NT2/D1 (cell line): Measurements from ENCODE around the gene IL1RAP.

Source experiments
- DNase-seq: peaks from one replicate; pipeline ENCODE4 v3.0.0-alpha.2; 2011; ENCODE audit warnings: low read depth, low spot score
- H3K27me3 ChIP-seq: 2 replicates; pipeline ENCODE4 v1.6.0; 2011; ENCODE audit warnings: mild to moderate bottlenecking; ENCODE audit not compliant: insufficient read length, insufficient read depth
- H3K36me3 ChIP-seq: 2 replicates; pipeline ENCODE4 v1.6.1; 2011; ENCODE audit warnings: mild to moderate bottlenecking, low read length, mixed read lengths; ENCODE audit not compliant: insufficient read depth, insufficient read length
- H3K4me1 ChIP-seq: 2 replicates; pipeline ENCODE4 v1.5.1; 2011; ENCODE audit not compliant: insufficient read depth, insufficient read length
- H3K4me3 ChIP-seq: 2 replicates; pipeline ENCODE4 v1.5.1; 2011; ENCODE audit warnings: low read depth; ENCODE audit not compliant: insufficient read length
- H3K9ac ChIP-seq: 2 replicates; pipeline ENCODE4 v1.6.0; 2011; ENCODE audit warnings: low read depth; ENCODE audit not compliant: insufficient read length
- H3K9me3 ChIP-seq: 2 replicates; pipeline ENCODE4 v1.5.1; 2011; ENCODE audit warnings: mild to moderate bottlenecking, low read length; ENCODE audit not compliant: insufficient read depth
- SUZ12 ChIP-seq: IDR thresholded peaks from 2 replicates; pipeline ENCODE4 v1.6.1; 2011; ENCODE audit not compliant: insufficient read length, insufficient read depth; ENCODE audit errors: extremely low read depth
- YY1 ChIP-seq: IDR thresholded peaks from 2 replicates; pipeline ENCODE4 v1.6.1; 2011; ENCODE audit not compliant: insufficient read length, insufficient read depth
- ZNF274 ChIP-seq: IDR thresholded peaks from 2 replicates; pipeline ENCODE4 v1.6.1; 2011; ENCODE audit warnings: mild to moderate bottlenecking, low read depth, low read length

Gene IL1RAP

DNA sequence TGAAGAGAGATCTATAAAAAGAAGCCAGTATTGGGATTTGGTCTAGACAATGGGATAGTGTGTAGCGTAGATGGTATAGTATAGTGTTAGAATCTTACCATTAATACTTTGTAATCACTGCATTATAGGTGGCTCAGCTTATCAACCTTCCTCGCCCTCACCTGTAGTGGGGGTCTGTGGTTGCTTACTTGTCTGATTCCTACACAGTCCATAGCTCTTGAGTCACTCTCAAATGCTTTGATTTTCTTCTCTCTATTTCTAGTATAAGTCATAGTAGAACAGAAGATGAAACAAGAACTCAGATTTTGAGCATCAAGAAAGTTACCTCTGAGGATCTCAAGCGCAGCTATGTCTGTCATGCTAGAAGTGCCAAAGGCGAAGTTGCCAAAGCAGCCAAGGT, 115.2 kb downstream of the IL1RAP start:
- TF ChIP-seq SUZ12 (no peak), YY1 (no peak), ZNF274 (no peak)
- Histone ChIP-seq H3K9ac (no peak overlapping the region), H3K4me1 (no peaks in the 10 kb centered on the region), H3K4me3 (no peak overlapping the region), H3K36me3 (no peaks in the 10 kb centered on the region), H3K27me3 (no peaks in the 10 kb centered on the region), H3K9me3 (no peaks in the 10 kb centered on the region)
- no peak for DNase-seq

GRCh38 chr3:190631295-190631694, 117.4 kb downstream of the IL1RAP start:
- no peak for DNase-seq
- no peaks in the 10 kb centered on the region for H3K9me3 ChIP-seq
- no peak overlapping the region for H3K4me3 ChIP-seq
- TF ChIP-seq ZNF274 (no peak), YY1 (no peak), SUZ12 (no peak)
- no peaks in the 10 kb centered on the region for H3K27me3 ChIP-seq
- H3K4me1 ChIP-seq: no peaks in the 10 kb centered on the region
- H3K36me3 ChIP-seq: no peaks in the 10 kb centered on the region
- no peak overlapping the region for H3K9ac ChIP-seq

- no peak overlapping the region for H3K4me3 ChIP-seq
- no peak for TF ChIP-seq ZNF274
- TF ChIP-seq SUZ12: no peak
- no peak for TF ChIP-seq YY1
Observed at GRCh38 chr3:190641564-190641963, 127.7 kb downstream of the IL1RAP start.

DNA sequence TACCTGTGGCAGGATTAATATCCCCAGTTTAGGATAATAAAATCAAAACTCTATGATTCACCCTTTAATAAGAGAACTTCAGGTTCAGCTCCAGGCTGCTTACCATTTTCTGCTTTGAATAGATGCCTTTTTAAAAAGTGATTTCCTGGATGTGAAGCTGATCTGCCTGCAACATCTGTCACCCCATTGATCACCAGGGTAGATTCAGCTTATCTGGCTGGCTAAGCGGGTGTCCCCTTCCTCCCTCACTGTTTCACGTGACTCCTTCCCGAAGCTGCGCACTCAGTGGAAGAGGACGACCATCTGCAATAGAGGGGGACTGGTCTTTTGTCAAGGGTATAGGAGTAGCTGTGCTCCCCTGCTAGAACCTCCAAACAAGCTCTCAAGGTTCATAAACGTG, 128.1 kb downstream of the IL1RAP start:
- Histone ChIP-seq H3K9me3 (no peaks in the 10 kb centered on the region), H3K4me1 (no peaks in the 10 kb centered on the region), H3K27me3 (no peaks in the 10 kb centered on the region), H3K9ac (no peak overlapping the region), H3K36me3 (no peaks in the 10 kb centered on the region), H3K4me3 (no peak overlapping the region)
- TF ChIP-seq SUZ12 (no peak), YY1 (no peak), ZNF274 (no peak)
- no peak for DNase-seq

More at GRCh38 chr3:190641564-190641963, 127.7 kb downstream of the IL1RAP start:
- Histone ChIP-seq H3K27me3 (no peaks in the 10 kb centered on the region), H3K9me3 (no peaks in the 10 kb centered on the region), H3K4me1 (no peaks in the 10 kb centered on the region), H3K36me3 (no peaks in the 10 kb centered on the region), H3K9ac (no peak overlapping the region)
- no peak for DNase-seq

GRCh38 chr3:190644035-190644434, 130.2 kb downstream of the IL1RAP start:
- H3K27me3 ChIP-seq: no peaks in the 10 kb centered on the region
- H3K36me3 ChIP-seq: no peaks in the 10 kb centered on the region
- H3K9me3 ChIP-seq: no peaks in the 10 kb centered on the region
- TF ChIP-seq ZNF274 (no peak), SUZ12 (no peak), YY1 (no peak)
- H3K4me1 ChIP-seq: no peaks in the 10 kb centered on the region
- no peak overlapping the region for H3K9ac ChIP-seq
- no peak for DNase-seq
- H3K4me3 ChIP-seq: no peak overlapping the region

GRCh38 chr3:190644766-190645165, 130.9 kb downstream of the IL1RAP start:
- Histone ChIP-seq H3K9ac (no peak overlapping the region), H3K4me1 (no peaks in the 10 kb centered on the region), H3K27me3 (no peaks in the 10 kb centered on the region), H3K4me3 (no peak overlapping the region), H3K36me3 (no peaks in the 10 kb centered on the region), H3K9me3 (no peaks in the 10 kb centered on the region)
- TF ChIP-seq ZNF274 (no peak), SUZ12 (no peak), YY1 (no peak)
- no peak for DNase-seq

- peak; percentile 20 for DNase-seq
- Histone ChIP-seq H3K27me3 (no peaks in the 10 kb centered on the region), H3K9me3 (no peaks in the 10 kb centered on the region), H3K36me3 (no peaks in the 10 kb centered on the region), H3K4me1 (no peaks in the 10 kb centered on the region), H3K9ac (no peak overlapping the region), H3K4me3 (no peak overlapping the region)
- TF ChIP-seq SUZ12 (no peak), ZNF274 (no peak), YY1 (no peak)
Observed at GRCh38 chr3:190645932-190646460, 132.1 kb downstream of the IL1RAP start.

DNA sequence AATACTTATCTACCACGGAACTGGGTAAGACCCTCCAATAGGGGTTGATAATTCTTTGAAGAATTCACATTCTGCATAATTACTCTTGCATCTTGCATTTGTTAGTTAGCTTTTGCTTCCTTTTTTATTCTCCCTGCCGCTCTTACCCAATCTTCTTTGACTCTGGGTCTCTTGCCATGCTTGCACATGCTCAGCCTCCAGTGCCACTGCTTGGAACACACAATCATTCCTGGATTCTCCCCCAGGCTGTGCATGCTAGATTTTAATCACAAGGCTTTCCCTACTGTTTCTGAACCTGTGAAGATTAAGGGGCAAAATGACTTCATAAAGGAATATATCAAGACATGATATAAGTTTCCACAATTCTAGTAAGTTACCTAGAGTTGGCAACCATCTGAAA, 133.1 kb downstream of the IL1RAP start:
- Histone ChIP-seq H3K4me1 (no peaks in the 10 kb centered on the region), H3K36me3 (no peaks in the 10 kb centered on the region), H3K9ac (no peak overlapping the region), H3K27me3 (no peaks in the 10 kb centered on the region), H3K4me3 (no peak overlapping the region), H3K9me3 (no peaks in the 10 kb centered on the region)
- TF ChIP-seq YY1 (no peak), ZNF274 (no peak), SUZ12 (no peak)
- DNase-seq: no peak
